ENCODE measurements around the gene SEH1L.
"Not testable (repeated sequence)": the region's sequence is repeated elsewhere in the genome, so short reads cannot be mapped to it uniquely, and the experiment has no call there.

SEH1L gene

GRCh38 chr18:12995952-12996477 lies 48.2 kb downstream of the SEH1L start:
- no peak for DNase-seq (ENCODE audit: low read depth in 2 of 2)

- no peak for DNase-seq (ENCODE audit: low read depth in 2 of 2)
Measured at GRCh38 chr18:12996661-12997292, 49.0 kb downstream of the SEH1L start.

DNA sequence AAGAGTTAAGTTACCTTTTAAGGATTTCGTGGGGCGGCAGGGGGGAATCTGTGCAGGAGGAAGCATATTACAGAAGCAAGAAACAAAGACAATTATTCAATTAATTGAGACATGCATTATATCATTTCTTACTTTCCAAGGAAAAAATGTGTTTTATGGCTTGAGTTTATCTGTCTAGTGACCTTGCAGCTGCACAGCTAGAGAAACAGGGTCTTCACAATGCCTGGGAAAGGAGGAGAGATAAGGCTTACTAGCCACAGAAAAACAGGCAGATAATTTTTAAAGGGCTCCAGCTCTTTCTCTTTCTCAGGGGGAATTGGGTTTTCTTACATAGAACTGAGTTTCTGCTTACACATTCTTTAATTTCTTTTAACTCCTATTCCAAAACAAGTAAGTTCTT lies 49.5 kb downstream of the SEH1L start:
- not testable (repeated sequence) for DNase-seq (ENCODE audit: low read depth in 2 of 2)

- DNase-seq (ENCODE audit: low read depth in 2 of 2): no peak
Measured at GRCh38 chr18:12998332-12999060, 50.7 kb downstream of the SEH1L start.

- no peak for DNase-seq (ENCODE audit: low read depth in 2 of 2)
Measured at GRCh38 chr18:13003466-13003896, 55.7 kb downstream of the SEH1L start.

DNA sequence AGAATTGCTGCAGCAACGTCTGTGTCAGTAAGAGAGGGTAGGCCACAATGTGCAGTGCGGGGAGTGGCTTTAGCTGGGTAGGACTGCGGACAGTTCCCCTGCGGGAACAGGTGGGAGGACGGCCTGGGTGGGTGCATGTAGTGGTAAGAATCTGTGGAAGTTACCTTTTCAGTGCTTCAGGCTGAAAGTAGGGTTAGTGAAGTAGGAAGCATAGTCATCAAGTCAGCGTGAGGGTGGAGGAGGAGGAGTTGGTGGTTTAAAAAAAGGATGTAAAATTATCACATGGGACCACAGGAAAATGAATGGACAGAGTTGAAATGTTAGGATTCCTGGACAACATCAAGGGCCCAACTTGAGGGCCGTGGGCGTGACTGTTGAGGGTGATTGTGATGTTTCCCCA lies 56.6 kb downstream of the SEH1L start:
- no peak for DNase-seq (ENCODE audit: low read depth in 2 of 2)

DNA sequence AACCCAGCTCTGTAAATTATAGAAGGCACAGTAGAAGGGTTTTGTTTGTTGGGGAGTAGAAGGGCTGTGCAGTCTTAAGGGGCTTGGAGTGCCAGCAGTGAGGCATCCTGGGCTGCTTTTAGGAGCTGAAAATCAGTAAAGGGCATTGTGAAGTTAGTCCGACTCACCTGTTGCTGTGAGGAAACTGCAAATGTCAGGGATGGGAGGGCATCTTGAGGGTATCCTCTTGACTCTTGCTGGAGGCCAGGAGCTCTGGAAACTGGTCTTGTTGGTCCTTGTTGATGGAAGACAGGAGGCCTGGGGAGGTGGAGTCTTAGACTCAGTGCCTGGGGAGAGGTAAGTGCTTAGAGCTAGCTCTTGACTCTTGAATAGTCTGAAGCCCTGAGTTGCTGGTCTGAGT lies 57.5 kb downstream of the SEH1L start:
- DNase-seq (ENCODE audit: low read depth in 2 of 2): no peak

- no peak for DNase-seq (ENCODE audit: low read depth in 2 of 2)
Measured at GRCh38 chr18:13006531-13007247, 58.9 kb downstream of the SEH1L start.

- no peak for DNase-seq (ENCODE audit: low read depth in 2 of 2)
Measured at GRCh38 chr18:13007248-13007560, 59.4 kb downstream of the SEH1L start.

GRCh38 chr18:13011719-13012118 lies 63.9 kb downstream of the SEH1L start:
- DNase-seq (ENCODE audit: low read depth in 2 of 2): no peak

GRCh38 chr18:13014232-13014631 lies 66.4 kb downstream of the SEH1L start:
- no peak for DNase-seq (ENCODE audit: low read depth in 2 of 2)

GRCh38 chr18:13014818-13015217 lies 67.0 kb downstream of the SEH1L start:
- DNase-seq (ENCODE audit: low read depth in 2 of 2): no peak

DNA sequence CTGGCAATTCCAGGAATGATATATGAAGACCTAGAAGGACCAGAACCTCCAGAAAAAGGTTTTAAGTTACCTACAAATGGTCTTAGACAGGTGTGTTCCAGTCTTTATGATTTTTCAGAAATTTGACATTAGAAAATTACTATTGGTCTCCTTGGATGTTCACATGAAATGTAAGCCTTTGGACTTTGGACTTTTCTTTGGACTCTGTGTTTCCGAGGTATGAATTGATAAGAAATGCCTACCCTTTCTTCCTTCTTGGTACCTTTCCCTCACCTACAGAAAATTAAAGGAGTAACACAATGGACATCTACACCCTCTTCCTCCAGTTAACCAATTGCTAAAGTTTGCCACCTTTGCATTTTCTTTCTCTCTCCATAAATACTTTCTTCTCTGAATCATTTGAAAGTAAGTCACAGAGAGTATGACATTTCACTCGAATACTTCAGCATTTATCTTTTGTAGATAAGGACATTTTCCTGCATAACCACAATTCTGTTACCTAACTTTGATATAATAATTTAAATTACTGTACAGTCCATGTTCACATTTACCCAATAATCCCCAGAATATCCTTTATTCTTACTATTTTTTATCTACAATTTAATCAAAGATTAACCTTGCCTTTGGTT lies 69.5 kb downstream of the SEH1L start:
- no peak for DNase-seq (ENCODE audit: low read depth in 2 of 2)

DNA sequence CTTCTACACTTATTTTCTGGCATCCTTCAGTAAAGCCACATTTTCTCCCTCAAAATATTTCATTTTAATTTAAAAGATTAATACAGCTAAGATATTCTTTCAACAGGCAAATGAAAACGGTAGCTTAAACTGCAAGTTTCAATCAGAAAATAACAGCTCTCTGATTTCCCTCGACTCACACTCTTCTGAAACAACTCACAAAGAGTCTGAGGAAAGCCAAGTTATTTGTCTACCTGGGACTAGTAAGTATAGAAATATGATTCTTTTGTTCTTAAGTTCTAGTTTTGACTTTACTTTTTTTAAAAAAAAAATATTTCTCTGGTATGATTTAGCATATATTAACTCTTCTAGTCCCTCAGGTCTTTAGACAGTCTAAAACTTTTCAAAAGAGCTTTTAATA lies 70.6 kb downstream of the SEH1L start:
- DNase-seq (ENCODE audit: low read depth in 2 of 2): no peak

GRCh38 chr18:13019301-13019700 lies 71.5 kb downstream of the SEH1L start:
- DNase-seq (ENCODE audit: low read depth in 2 of 2): no peak

DNA sequence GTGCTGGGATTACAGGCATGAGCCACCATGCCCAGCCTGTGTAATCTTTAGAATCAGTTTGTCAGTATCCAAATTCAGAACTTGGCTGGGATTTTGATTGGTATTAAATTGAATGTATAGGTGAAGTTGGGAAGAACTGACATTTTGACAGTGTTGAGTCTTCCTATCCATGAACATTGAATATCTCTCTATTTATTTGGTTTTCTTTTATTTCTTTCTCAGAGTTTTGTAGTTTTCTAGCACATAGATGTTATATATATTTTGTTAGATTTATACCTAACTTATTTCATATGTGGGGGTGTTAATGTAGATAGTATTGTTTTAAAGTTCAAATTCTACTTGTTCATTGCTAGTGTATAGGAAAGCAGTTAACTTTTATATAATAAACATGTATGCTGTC lies 74.8 kb downstream of the SEH1L start:
- DNase-seq (ENCODE audit: low read depth in 2 of 2): no peak

DNA sequence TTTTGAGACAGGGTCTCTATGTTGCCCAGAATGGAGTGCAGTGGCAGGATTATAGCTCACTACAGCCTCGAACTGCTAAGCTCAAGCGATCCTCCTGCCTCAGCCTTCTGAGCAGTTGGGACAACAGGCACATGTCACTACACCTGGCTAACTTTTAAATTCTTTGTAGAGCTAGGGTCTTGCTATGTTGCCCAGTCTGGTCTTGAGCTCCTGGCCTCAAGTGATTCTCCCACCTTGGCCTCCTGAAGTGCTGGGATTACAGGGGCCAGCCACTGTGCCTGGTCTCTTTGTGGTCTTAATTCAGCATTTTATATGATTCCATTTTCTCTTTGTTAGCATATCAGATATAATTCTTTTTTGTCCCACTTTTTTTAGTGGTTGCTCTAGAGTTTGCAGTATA lies 77.4 kb downstream of the SEH1L start:
- DNase-seq (ENCODE audit: low read depth in 2 of 2): no peak

DNA sequence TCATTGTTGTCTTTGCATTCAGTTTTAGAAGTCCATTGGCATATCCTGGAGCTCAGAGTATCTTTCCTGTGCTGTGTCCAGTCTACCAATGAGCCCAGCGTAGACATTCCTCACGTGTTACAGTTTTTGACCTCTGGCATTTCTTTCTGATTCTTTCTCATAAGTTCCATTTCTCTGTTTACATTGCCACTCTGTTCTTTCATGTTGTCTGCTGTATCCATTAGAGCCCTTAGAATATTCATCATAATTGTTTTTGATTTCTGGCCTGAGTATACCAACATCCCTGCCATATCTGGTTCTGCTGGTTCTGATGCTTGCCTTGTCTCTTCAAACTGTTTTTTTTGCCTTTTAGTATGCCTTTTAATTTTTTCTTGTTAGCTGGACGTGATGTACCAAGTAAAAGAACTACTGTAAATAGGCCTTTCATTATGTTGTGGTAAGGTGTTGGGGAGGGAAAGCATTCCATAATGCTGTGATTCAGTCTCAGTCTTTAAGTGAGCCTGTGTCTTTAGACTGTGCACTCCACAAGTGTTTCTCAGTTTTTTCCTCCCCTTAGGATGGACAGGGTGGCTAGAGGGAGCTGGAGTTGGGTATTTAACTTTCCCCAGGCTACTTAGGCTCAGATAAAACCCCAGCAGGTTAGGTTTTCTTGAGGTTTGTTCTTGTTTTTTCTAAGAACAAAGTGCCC lies 78.9 kb downstream of the SEH1L start:
- DNase-seq (ENCODE audit: low read depth in 2 of 2): no peak

DNA sequence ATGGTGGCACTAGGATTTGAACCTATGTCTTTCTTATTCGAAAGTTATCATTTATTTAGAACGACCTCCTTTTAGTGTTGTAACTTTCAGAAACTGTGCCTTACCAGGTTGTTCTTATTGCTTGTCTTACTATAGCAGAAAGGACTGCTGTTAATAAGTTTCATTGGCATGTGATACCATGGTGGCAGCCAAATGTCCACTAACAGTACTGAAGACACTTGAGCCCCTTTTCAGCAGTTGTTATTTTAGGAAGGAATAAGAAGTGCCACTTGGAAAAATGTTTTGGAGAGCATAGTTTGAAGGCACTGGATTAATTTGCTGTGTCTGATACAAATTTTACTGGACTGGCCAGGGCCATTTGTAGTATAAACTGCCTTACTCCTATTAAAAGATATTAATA lies 81.1 kb downstream of the SEH1L start:
- no peak for DNase-seq (ENCODE audit: low read depth in 2 of 2)

- no peak for DNase-seq (ENCODE audit: low read depth in 2 of 2)
Measured at GRCh38 chr18:13032173-13032572, 84.4 kb downstream of the SEH1L start.

- DNase-seq (ENCODE audit: low read depth in 2 of 2): no peak
Measured at GRCh38 chr18:13035249-13035914, 87.6 kb downstream of the SEH1L start.

Measured in activated CD8-positive, alpha-beta memory T cell treated with anti-CD3 and anti-CD28 coated beads for 4 hours (primary cell).